Mesenchymal stem cell (in vitro differentiated cells and primary cell): ENCODE measurements around the gene TPSG1.

ENCODE experiments used
- DNase-seq: peaks from one replicate; pipeline ENCODE4 v3.0.0-alpha.2; 2013
- H2AFZ ChIP-seq: one replicate; pipeline ENCODE4 v1.6.1; 2013; ENCODE audit warnings: low read depth, mild to moderate bottlenecking, control low read depth, inconsistent platforms, low read length, moderate library complexity
- H2AK5ac ChIP-seq: 2 replicates; pipeline ENCODE4 v1.6.1; 2013; ENCODE audit warnings: low read length, moderate library complexity, mild to moderate bottlenecking, inconsistent platforms; ENCODE audit not compliant: severe bottlenecking
- H2BK120ac ChIP-seq: one replicate; pipeline ENCODE4 v1.6.1; 2013; ENCODE audit warnings: low read depth, mild to moderate bottlenecking, inconsistent platforms, low read length, moderate library complexity
- H2BK12ac ChIP-seq, 2 experiments: one replicate each; pipeline ENCODE4 v1.6.1; 2013; ENCODE audit warnings: inconsistent platforms in 2 of 2, low read length in 2 of 2, mild to moderate bottlenecking in 2 of 2, moderate library complexity in 2 of 2, control low read depth in 1 of 2
- H2BK15ac ChIP-seq: one replicate; pipeline ENCODE4 v1.6.1; 2013; ENCODE audit warnings: mild to moderate bottlenecking, low read depth, inconsistent platforms; ENCODE audit not compliant: poor library complexity, severe bottlenecking
- H2BK5ac ChIP-seq: 2 replicates; pipeline ENCODE4 v1.6.1; 2013; ENCODE audit warnings: low read depth, mild to moderate bottlenecking, low read length, control low read depth, inconsistent platforms; ENCODE audit not compliant: poor library complexity, severe bottlenecking
- H3K14ac ChIP-seq, 2 experiments: one replicate each; pipeline ENCODE4 v1.6.1; 2013; ENCODE audit warnings: inconsistent platforms in 2 of 2, low read length in 2 of 2, control low read depth in 1 of 2, mild to moderate bottlenecking in 1 of 2, moderate library complexity in 1 of 2
- H3K18ac ChIP-seq, 2 experiments: one replicate each; pipeline ENCODE4 v1.6.1; 2013; ENCODE audit warnings: inconsistent platforms in 2 of 2, low read length in 2 of 2, control low read depth in 1 of 2, low read depth in 1 of 2, mild to moderate bottlenecking in 1 of 2
- H3K23ac ChIP-seq, 2 experiments: one replicate each; pipeline ENCODE4 v1.6.1; 2013; ENCODE audit warnings: inconsistent platforms in 2 of 2, low read length in 2 of 2, mild to moderate bottlenecking in 2 of 2, moderate library complexity in 2 of 2, control low read depth in 1 of 2
- H3K27ac ChIP-seq: 2 replicates; pipeline ENCODE4 v1.5.1; 2013; ENCODE audit warnings: mild to moderate bottlenecking, moderate library complexity, low read length, control low read depth, inconsistent platforms; ENCODE audit not compliant: poor library complexity, severe bottlenecking
- H3K27me3 ChIP-seq, 2 experiments: 2 replicates each; pipeline versions ENCODE4 v1.6.1 to v1.7.0; 2013; ENCODE audit warnings: low read length in 2 of 2, mild to moderate bottlenecking in 2 of 2, moderate library complexity in 2 of 2, control low read depth in 1 of 2, inconsistent platforms in 1 of 2; ENCODE audit not compliant: control insufficient read depth in 1 of 2, insufficient read depth in 1 of 2
- H3K36me3 ChIP-seq, 2 experiments: 2 replicates each; pipeline versions ENCODE4 v1.6.1 to v1.7.0; 2013; ENCODE audit warnings: low read length in 2 of 2, control low read depth in 1 of 2, inconsistent platforms in 1 of 2, low read depth in 1 of 2, mild to moderate bottlenecking in 1 of 2; ENCODE audit not compliant: insufficient read depth in 2 of 2, control insufficient read depth in 1 of 2
- H3K4ac ChIP-seq, 2 experiments: one replicate each; pipeline ENCODE4 v1.6.1; 2013; ENCODE audit warnings: inconsistent platforms in 2 of 2, low read length in 2 of 2, mild to moderate bottlenecking in 2 of 2, moderate library complexity in 2 of 2, control low read depth in 1 of 2, low read depth in 1 of 2
- H3K4me1 ChIP-seq: 2 replicates; pipeline ENCODE4 v1.6.1; 2013; ENCODE audit warnings: low read depth, low read length, control low read depth; ENCODE audit not compliant: control insufficient read depth, insufficient read depth
- H3K4me2 ChIP-seq: 2 replicates; pipeline ENCODE4 v1.6.1; 2013; ENCODE audit warnings: low read length, mild to moderate bottlenecking, inconsistent platforms; ENCODE audit not compliant: poor library complexity, severe bottlenecking
- H3K4me3 ChIP-seq, 2 experiments: 2 replicates each; pipeline versions ENCODE4 v1.5.1 to v1.7.0; 2013; ENCODE audit warnings: low read length in 2 of 2, mild to moderate bottlenecking in 2 of 2, control low read depth in 1 of 2, low read depth in 1 of 2; ENCODE audit not compliant: insufficient read depth in 1 of 2
- H3K79me1 ChIP-seq: replicated peaks from 2 replicates; pipeline ENCODE4 v1.6.1; 2013; ENCODE audit warnings: mild to moderate bottlenecking, control low read depth, low read length, inconsistent platforms; ENCODE audit not compliant: poor library complexity, severe bottlenecking
- H3K9ac ChIP-seq: 2 replicates; pipeline ENCODE4 v1.7.0; 2013; ENCODE audit warnings: mild to moderate bottlenecking, low read length, moderate library complexity
- H3K9me3 ChIP-seq: 2 replicates; pipeline ENCODE4 v1.7.0; 2013; ENCODE audit warnings: mild to moderate bottlenecking, low read length; ENCODE audit not compliant: control insufficient read depth
- H4K8ac ChIP-seq: one replicate; pipeline ENCODE4 v1.6.1; 2013; ENCODE audit warnings: inconsistent platforms, mild to moderate bottlenecking, low read length, moderate library complexity
- H4K91ac ChIP-seq: one replicate; pipeline ENCODE4 v1.6.1; 2013; ENCODE audit warnings: mild to moderate bottlenecking, low read length, inconsistent platforms
- WGBS: methylation state at CpG from one replicate; pipeline ENCODE4 v1.1.7; 2013; ENCODE audit warnings: mixed read lengths; 5-methylcytosine and 5-hydroxymethylcytosine counted together

TPSG1 gene

GRCh38 chr16:1218930-1219611 is 6.0 kb downstream of the TPSG1 start:
- WGBS, result 83% methylated on average over 24 of the region's 24 CpGs
- peaks cover 0 to 19% of the 10 kb centered on the region in 2 experiments for H3K36me3 ChIP-seq

GRCh38 chr16:1218061-1218929 is 6.8 kb downstream of the TPSG1 start:
- Histone ChIP-seq H2AK5ac (no peak overlapping the region), H3K14ac (no peak overlapping the region), H3K9ac (no peak overlapping the region), H3K79me1 (no peaks in the 10 kb centered on the region), H4K8ac (no peak overlapping the region), H3K9me3 (no peaks in the 10 kb centered on the region), H4K91ac (no peak overlapping the region), H3K4ac (no peak overlapping the region), H3K4me3 (peak overlapping the region in 1 of 2 experiments; percentile 20), H3K23ac (no peak overlapping the region), H2BK5ac (no peak overlapping the region), H3K4me1 (no peaks in the 10 kb centered on the region), H2BK120ac (no peak overlapping the region), H2BK15ac (no peak overlapping the region), H2AFZ (no peak overlapping the region), H3K4me2 (no peak overlapping the region), H3K27ac (no peak overlapping the region), H2BK12ac (no peak overlapping the region), H3K36me3 (peaks cover 0 to 19% of the 10 kb centered on the region in 2 experiments), H3K27me3 (peaks cover 0 to 3% of the 10 kb centered on the region in 2 experiments), H3K18ac (no peak overlapping the region)
- 90% methylated on average over 47 of the region's 49 CpGs for WGBS
- no peak for DNase-seq

More at GRCh38 chr16:1218930-1219611, 6.0 kb downstream of the TPSG1 start:
- H3K4me2 ChIP-seq, result no peak overlapping the region
- no peak overlapping the region for H2BK5ac ChIP-seq
- H3K9me3 ChIP-seq, result no peaks in the 10 kb centered on the region
- H4K8ac ChIP-seq, result no peak overlapping the region
- H3K4ac ChIP-seq, result no peak overlapping the region
- no peak overlapping the region for H3K23ac ChIP-seq
- no peak overlapping the region for H3K4me3 ChIP-seq
- peaks cover 0 to 3% of the 10 kb centered on the region in 2 experiments for H3K27me3 ChIP-seq
- H3K79me1 ChIP-seq, result no peaks in the 10 kb centered on the region
- no peak overlapping the region for H3K14ac ChIP-seq
- H4K91ac ChIP-seq, result no peak overlapping the region
- no peak overlapping the region for H3K9ac ChIP-seq
- no peak overlapping the region for H2BK120ac ChIP-seq
- no peaks in the 10 kb centered on the region for H3K4me1 ChIP-seq
- H3K27ac ChIP-seq, result no peak overlapping the region
- H2AK5ac ChIP-seq, result no peak overlapping the region
- H2AFZ ChIP-seq, result no peak overlapping the region
- no peak overlapping the region for H2BK12ac ChIP-seq
- no peak overlapping the region for H2BK15ac ChIP-seq
- DNase-seq, result no peak
- H3K18ac ChIP-seq, result no peak overlapping the region

- Histone ChIP-seq H3K4me3 (no peak overlapping the region), H2BK15ac (no peak overlapping the region), H3K4ac (no peak overlapping the region), H3K4me1 (no peaks in the 10 kb centered on the region), H3K9ac (no peak overlapping the region), H3K27me3 (peaks cover 0 to 3% of the 10 kb centered on the region in 2 experiments), H4K8ac (no peak overlapping the region), H2BK12ac (no peak overlapping the region), H3K9me3 (no peaks in the 10 kb centered on the region), H3K23ac (no peak overlapping the region), H2BK5ac (no peak overlapping the region), H2BK120ac (no peak overlapping the region), H2AK5ac (no peak overlapping the region), H3K4me2 (no peak overlapping the region), H2AFZ (no peak overlapping the region), H4K91ac (no peak overlapping the region), H3K18ac (no peak overlapping the region), H3K14ac (no peak overlapping the region), H3K79me1 (no peaks in the 10 kb centered on the region), H3K27ac (no peak overlapping the region), H3K36me3 (peaks cover 0 to 19% of the 10 kb centered on the region in 2 experiments)
- 96% methylated on average over 24 of the region's 24 CpGs for WGBS
- DNase-seq, result no peak
Measured at GRCh38 chr16:1217526-1217925, 7.5 kb downstream of the TPSG1 start.

GRCh38 chr16:1216681-1217400 is 8.2 kb downstream of the TPSG1 start:
- H3K23ac ChIP-seq, result no peak overlapping the region
- no peaks in the 10 kb centered on the region for H3K9me3 ChIP-seq
- WGBS, result 94% methylated on average over 32 of the region's 32 CpGs
- H2AFZ ChIP-seq, result no peak overlapping the region
- no peak overlapping the region for H3K4me2 ChIP-seq
- H4K91ac ChIP-seq, result no peak overlapping the region
- no peak overlapping the region for H3K4ac ChIP-seq
- H2AK5ac ChIP-seq, result no peak overlapping the region
- H3K36me3 ChIP-seq, result peaks cover 0 to 19% of the 10 kb centered on the region in 2 experiments
- H3K14ac ChIP-seq, result no peak overlapping the region
- H2BK5ac ChIP-seq, result no peak overlapping the region
- no peak overlapping the region for H4K8ac ChIP-seq
- no peak overlapping the region for H3K9ac ChIP-seq
- H2BK15ac ChIP-seq, result no peak overlapping the region
- DNase-seq, result no peak
- H2BK12ac ChIP-seq, result no peak overlapping the region
- no peaks in the 10 kb centered on the region for H3K79me1 ChIP-seq
- H3K18ac ChIP-seq, result no peak overlapping the region
- no peaks in the 10 kb centered on the region for H3K4me1 ChIP-seq
- H2BK120ac ChIP-seq, result no peak overlapping the region
- H3K4me3 ChIP-seq, result no peak overlapping the region
- no peak overlapping the region for H3K27ac ChIP-seq
- H3K27me3 ChIP-seq, result peaks cover 0 to 3% of the 10 kb centered on the region in 2 experiments
